HEK293 (cell line): ENCODE measurements around the gene STXBP3.

Source experiments
- CTCF ChIA-PET: fragments of 350-600 bp; formaldehyde crosslinking; extraction: SDS; loops from one replicate; lab custom pipeline; 2021; ENCODE audit warnings: antibody characterized with exemption; lab: Yijun Ruan, JAX
- POLR2A ChIA-PET: fragments of 300-600 bp; formaldehyde crosslinking; extraction: SDS; loops from one replicate; lab custom pipeline; 2020; ENCODE audit warnings: antibody characterized with exemption, inconsistent platforms; lab: Yijun Ruan, JAX
- H3K27ac ChIP-seq: fragments of 200-500 bp; sonication (Bioruptor generic); 2 replicates; pipeline ENCODE4 v1.5.1; 2014; ENCODE audit warnings: low read depth, low read length, control low read depth, inconsistent platforms; ENCODE audit errors: extremely low read depth
- H3K36me3 ChIP-seq, 2 experiments: fragments of 200-500 bp in 1 of 2; sonication (Bioruptor generic) in 1 of 2; 1 replicate in 1 of 2; 2 replicates in 1 of 2; pipeline ENCODE4 v1.5.1; 2014 to 2017; ENCODE audit warnings: inconsistent platforms in 2 of 2, low read length in 2 of 2; ENCODE audit not compliant: control insufficient read depth in 2 of 2, insufficient read depth in 1 of 2
- H3K4me1 ChIP-seq: fragments of 200-500 bp; sonication (Bioruptor generic); 2 replicates; pipeline ENCODE4 v1.5.1; 2014; ENCODE audit warnings: mild to moderate bottlenecking, low read length, inconsistent platforms; ENCODE audit not compliant: control insufficient read depth, insufficient read depth
- H3K4me3 ChIP-seq: 2 replicates; pipeline ENCODE4 v1.5.1; 2011; ENCODE audit warnings: low read depth, mild to moderate bottlenecking, control low read depth, low read length, moderate library complexity
- H3K9me3 ChIP-seq: fragments of 200-500 bp; sonication (Bioruptor generic); 2 replicates; pipeline ENCODE4 v1.5.1; 2014; ENCODE audit warnings: low read depth, low read length, inconsistent platforms; ENCODE audit not compliant: control insufficient read depth, insufficient read depth
- EGR2 ChIP-seq: fragments of 450-650 bp; formaldehyde crosslinking; IDR thresholded peaks from 2 replicates; pipeline ENCODE4 v1.5.1; 2016; ENCODE audit warnings: low read depth, missing biosample characterization, missing genetic modification characterization
- KLF1 ChIP-seq: fragments of 450-650 bp; formaldehyde crosslinking; IDR thresholded peaks from 2 replicates; pipeline ENCODE4 v1.5.1; 2016; ENCODE audit warnings: missing biosample characterization, missing genetic modification characterization
- OVOL3 ChIP-seq: fragments of 450-650 bp; formaldehyde crosslinking; IDR thresholded peaks from 2 replicates; pipeline ENCODE4 v1.5.1; 2016; ENCODE audit warnings: missing biosample characterization, missing genetic modification characterization
- PRDM4 ChIP-seq: fragments of 450-650 bp; formaldehyde crosslinking; IDR thresholded peaks from 2 replicates; pipeline ENCODE4 v1.5.1; 2017; ENCODE audit warnings: missing biosample characterization, missing genetic modification characterization
- TSHZ1 ChIP-seq: fragments of 450-650 bp; formaldehyde crosslinking; IDR thresholded peaks from 2 replicates; pipeline ENCODE4 v1.5.1; 2016; ENCODE audit warnings: missing biosample characterization, missing genetic modification characterization, borderline replicate concordance
- WT1 ChIP-seq: fragments of 450-650 bp; formaldehyde crosslinking; IDR thresholded peaks from 2 replicates; pipeline ENCODE4 v1.5.1; 2016; ENCODE audit warnings: missing biosample characterization, missing genetic modification characterization
- ZBTB10 ChIP-seq: fragments of 450-650 bp; formaldehyde crosslinking; IDR thresholded peaks from 2 replicates; pipeline ENCODE4 v1.5.1; 2016; ENCODE audit warnings: missing biosample characterization, missing genetic modification characterization
- ZFHX2 ChIP-seq: fragments of 450-650 bp; formaldehyde crosslinking; conservative IDR thresholded peaks from 2 replicates; pipeline ENCODE4 v1.5.1; 2016; ENCODE audit warnings: missing biosample characterization, missing genetic modification characterization
- ZFP69B ChIP-seq: fragments of 450-650 bp; formaldehyde crosslinking; IDR thresholded peaks from 2 replicates; pipeline ENCODE4 v1.5.1; 2016; ENCODE audit warnings: missing biosample characterization, missing genetic modification characterization
- ZIC2 ChIP-seq: fragments of 450-650 bp; formaldehyde crosslinking; IDR thresholded peaks from 2 replicates; pipeline ENCODE4 v1.5.1; 2016; ENCODE audit warnings: missing biosample characterization, missing genetic modification characterization
- ZNF112 ChIP-seq: fragments of 450-650 bp; formaldehyde crosslinking; IDR thresholded peaks from 2 replicates; pipeline ENCODE4 v1.5.0; 2017; ENCODE audit warnings: missing biosample characterization, missing genetic modification characterization
- ZNF132 ChIP-seq: fragments of 450-650 bp; formaldehyde crosslinking; IDR thresholded peaks from 2 replicates; pipeline ENCODE4 v1.5.1; 2017; ENCODE audit warnings: missing biosample characterization, missing genetic modification characterization, borderline replicate concordance
- ZNF157 ChIP-seq: fragments of 450-650 bp; formaldehyde crosslinking; IDR thresholded peaks from 2 replicates; pipeline ENCODE4 v1.5.1; 2016; ENCODE audit warnings: missing biosample characterization, missing genetic modification characterization
- ZNF184 ChIP-seq: fragments of 450-650 bp; IDR thresholded peaks from 2 replicates; pipeline ENCODE4 v1.5.1; 2018; ENCODE audit warnings: missing biosample characterization, mild to moderate bottlenecking, missing genetic modification characterization
- ZNF223 ChIP-seq: fragments of 450-650 bp; formaldehyde crosslinking; IDR thresholded peaks from 2 replicates; pipeline ENCODE4 v1.5.1; 2016; ENCODE audit warnings: missing biosample characterization, missing genetic modification characterization
- ZNF23 ChIP-seq: fragments of 450-650 bp; formaldehyde crosslinking; IDR thresholded peaks from 2 replicates; pipeline ENCODE4 v1.5.1; 2016; ENCODE audit warnings: missing biosample characterization, missing genetic modification characterization, borderline replicate concordance
- ZNF416 ChIP-seq: fragments of 450-650 bp; formaldehyde crosslinking; IDR thresholded peaks from 2 replicates; pipeline ENCODE4 v1.5.1; 2016; ENCODE audit warnings: missing biosample characterization, missing genetic modification characterization
- ZNF560 ChIP-seq: fragments of 450-650 bp; formaldehyde crosslinking; IDR thresholded peaks from 2 replicates; pipeline ENCODE4 v1.5.1; 2017; ENCODE audit warnings: missing biosample characterization, missing genetic modification characterization, borderline replicate concordance
- ZNF561 ChIP-seq: fragments of 450-650 bp; IDR thresholded peaks from 2 replicates; pipeline ENCODE4 v1.5.1; 2018; ENCODE audit warnings: missing biosample characterization, missing genetic modification characterization, borderline replicate concordance
- ZNF610 ChIP-seq: fragments of 450-650 bp; formaldehyde crosslinking; IDR thresholded peaks from 2 replicates; pipeline ENCODE4 v1.5.1; 2016; ENCODE audit warnings: missing biosample characterization, missing genetic modification characterization, borderline replicate concordance
- ZNF623 ChIP-seq: fragments of 450-650 bp; formaldehyde crosslinking; IDR thresholded peaks from 2 replicates; pipeline ENCODE4 v1.5.1; 2016; ENCODE audit warnings: missing biosample characterization, missing genetic modification characterization
- ZNF664 ChIP-seq: fragments of 450-650 bp; formaldehyde crosslinking; IDR thresholded peaks from 2 replicates; pipeline ENCODE4 v1.5.1; 2016; ENCODE audit warnings: missing biosample characterization, missing genetic modification characterization
- ZNF701 ChIP-seq: fragments of 450-650 bp; formaldehyde crosslinking; IDR thresholded peaks from 2 replicates; pipeline ENCODE4 v1.5.1; 2016; ENCODE audit warnings: missing biosample characterization, missing genetic modification characterization
- ZNF777 ChIP-seq: fragments of 450-650 bp; formaldehyde crosslinking; IDR thresholded peaks from 2 replicates; pipeline ENCODE4 v1.5.1; 2017; ENCODE audit warnings: missing biosample characterization, missing genetic modification characterization, borderline replicate concordance
- ZNF830 ChIP-seq: fragments of 450-650 bp; IDR thresholded peaks from 2 replicates; pipeline ENCODE4 v1.5.0; 2018; ENCODE audit warnings: missing biosample characterization, missing genetic modification characterization, low read depth, mild to moderate bottlenecking, moderate library complexity
- TF ChIP-seq, protein P1 (sequence below): fragments of 450-650 bp; formaldehyde crosslinking; IDR thresholded peaks from 2 replicates; pipeline ENCODE4 v1.5.1; 2016; ENCODE audit warnings: missing biosample characterization, missing genetic modification characterization

Gene STXBP3

DNA sequence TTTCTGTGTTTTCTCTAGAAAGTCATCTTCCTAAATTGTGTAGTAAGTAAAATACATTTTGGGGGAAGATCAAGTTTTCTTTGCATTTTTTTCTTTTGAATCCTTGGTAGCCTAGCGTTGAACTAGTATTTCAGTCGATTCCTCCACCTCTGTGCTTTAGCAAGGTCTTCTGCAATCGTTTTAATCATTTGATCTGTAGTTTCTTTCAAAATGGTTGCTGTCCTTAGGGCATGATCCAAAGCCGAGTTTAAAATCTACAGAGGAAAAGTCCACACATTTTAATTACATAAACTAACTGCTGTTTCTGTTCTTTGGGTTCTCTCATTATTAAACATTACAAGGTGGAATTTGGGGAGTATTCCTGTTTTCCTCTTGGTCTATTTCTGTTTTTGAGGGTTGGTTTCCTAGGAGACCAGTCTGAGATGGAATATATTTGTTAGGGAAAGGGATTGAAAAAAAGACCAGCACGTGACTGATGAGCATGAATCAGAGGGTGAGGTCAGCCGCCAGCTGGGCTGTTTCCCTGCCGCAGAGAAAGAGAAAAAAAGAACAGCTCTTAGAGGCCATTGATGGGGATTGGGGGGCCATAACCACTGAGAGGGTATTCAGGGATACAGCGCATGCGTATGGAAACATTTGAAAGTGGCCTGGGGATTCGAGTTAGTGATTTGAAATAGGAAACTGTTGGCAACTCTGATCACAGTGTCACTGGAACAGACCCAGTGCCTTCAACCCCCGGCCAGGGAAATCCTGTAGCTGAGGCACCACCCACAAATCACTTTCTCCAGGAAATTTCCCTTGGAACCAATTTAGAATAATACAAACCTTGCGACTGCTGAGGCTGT is 69.8 kb downstream of the STXBP3 start (continued):
- TF ChIP-seq ZNF560 (tag by site-specific recombination), result no peak
- no peak for TF ChIP-seq ZNF777
- TF ChIP-seq ZNF112 (tag by site-specific recombination), result no peak
- peak; percentile 32; the same call in 1 of the 2 replicates for TF ChIP-seq ZBTB10 (tag by site-specific recombination)
- no peak for TF ChIP-seq EGR2 (tag by site-specific recombination)
- TF ChIP-seq, protein P1, sequence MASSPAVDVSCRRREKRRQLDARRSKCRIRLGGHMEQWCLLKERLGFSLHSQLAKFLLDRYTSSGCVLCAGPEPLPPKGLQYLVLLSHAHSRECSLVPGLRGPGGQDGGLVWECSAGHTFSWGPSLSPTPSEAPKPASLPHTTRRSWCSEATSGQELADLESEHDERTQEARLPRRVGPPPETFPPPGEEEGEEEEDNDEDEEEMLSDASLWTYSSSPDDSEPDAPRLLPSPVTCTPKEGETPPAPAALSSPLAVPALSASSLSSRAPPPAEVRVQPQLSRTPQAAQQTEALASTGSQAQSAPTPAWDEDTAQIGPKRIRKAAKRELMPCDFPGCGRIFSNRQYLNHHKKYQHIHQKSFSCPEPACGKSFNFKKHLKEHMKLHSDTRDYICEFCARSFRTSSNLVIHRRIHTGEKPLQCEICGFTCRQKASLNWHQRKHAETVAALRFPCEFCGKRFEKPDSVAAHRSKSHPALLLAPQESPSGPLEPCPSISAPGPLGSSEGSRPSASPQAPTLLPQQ, result no peak; the same call in 1 of the 2 replicates
- 0 out of 2 replicates have a peak, but pooled peaks have one; percentile 10 for TF ChIP-seq ZFP69B
- no peak for TF ChIP-seq ZNF701 (tag by site-specific recombination)

DNA sequence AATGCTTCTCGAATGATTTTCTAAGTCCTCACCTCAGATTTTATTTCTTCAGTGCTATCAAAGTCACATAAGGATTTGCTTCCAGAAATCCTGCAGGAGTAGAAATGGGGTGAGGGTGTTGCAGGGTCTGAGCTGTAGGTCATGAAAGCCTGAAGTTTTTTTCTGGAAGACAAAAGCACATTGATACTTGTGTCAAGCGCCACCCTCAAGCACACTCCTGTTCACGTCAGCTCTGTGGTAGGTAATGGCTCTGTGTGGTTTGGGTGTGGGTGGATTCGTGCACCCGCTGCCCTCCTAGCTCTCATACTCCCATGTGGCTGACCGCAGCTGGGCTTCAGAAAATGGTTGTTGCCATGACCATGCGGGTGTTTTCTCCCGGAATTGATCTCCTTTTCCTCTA is 70.5 kb downstream of the STXBP3 start:
- CTCF ChIA-PET, result interaction anchor here (1.3 to 5.3 kb wide), 2 partner anchors 12 to 80 kb away, joined by 3 to 35 read pairs; no protein-coding TSS in a partner anchor
- Histone ChIP-seq H3K27ac (no peak overlapping the region), H3K9me3 (no peaks in the 10 kb centered on the region), H3K4me1 (no peaks in the 10 kb centered on the region), H3K36me3 (no peaks in the 10 kb centered on the region), H3K4me3 (no peak overlapping the region)
- POLR2A ChIA-PET, result interaction anchor here (0.6 to 0.8 kb wide), 2 partner anchors 51 to 125 kb away, joined by 3 read pairs; partner anchors contain the start of gene PRPF38B
- TF ChIP-seq ZFHX2 (tag by site-specific recombination), result no peak; the same call in 1 of the 2 replicates
- no peak for TF ChIP-seq ZIC2 (tag by site-specific recombination)
- TF ChIP-seq KLF1 (tag by site-specific recombination), result no peak
- TF ChIP-seq ZNF223, result no peak
- no peak for TF ChIP-seq TSHZ1
- TF ChIP-seq ZNF184 (tag by site-specific recombination), result no peak
- TF ChIP-seq PRDM4 (tag by site-specific recombination), result no peak
- no peak for TF ChIP-seq ZNF157 (tag by site-specific recombination)
- no peak for TF ChIP-seq ZNF416 (tag by site-specific recombination)
- no peak for TF ChIP-seq ZNF664 (tag by site-specific recombination)
- TF ChIP-seq ZNF132, result no peak
- TF ChIP-seq ZNF561, result no peak
- TF ChIP-seq OVOL3 (tag by site-specific recombination), result no peak
- no peak for TF ChIP-seq ZNF830 (tag by site-specific recombination)
- TF ChIP-seq WT1 (tag by site-specific recombination), result no peak
- TF ChIP-seq ZNF23 (tag by site-specific recombination), result no peak
- no peak for TF ChIP-seq ZNF610
- no peak for TF ChIP-seq ZNF623 (tag by site-specific recombination)
